Measurements from ENCODE around the gene HOXD10. TPM values are rescaled to one million over a fixed set of nuclear protein-coding genes. Genes with fewer than 3 reads are reported as not detected.

HOXD10 gene
- total and polyA plus RNA-seq, 2 of the 13 experiments (the other 11 are each of a cell fraction or from before 2014, with no cell fraction given), result not detected

- peak; percentile 47; the same call in 1 of the 2 replicates for TF ChIP-seq ZNF672 (CRISPR knock-in tag; IDR thresholded peaks at IDR 0.05)
- TF ChIP-seq ELF1 (CRISPR knock-in tag; IDR thresholded peaks at IDR 0.05), result no peak
- no peak for TF ChIP-seq ZNF276 (CRISPR knock-in tag; IDR thresholded peaks at IDR 0.05; ENCODE audit: low read depth)
- TF ChIP-seq TFAP4 (IDR thresholded peaks at IDR 0.05; ENCODE audit: borderline replicate concordance, low read depth), result no peak
- TF ChIP-seq NR0B2 (CRISPR knock-in tag; IDR thresholded peaks at IDR 0.05), result no peak
- no peak for TF ChIP-seq ETV5 (CRISPR knock-in tag; IDR thresholded peaks at IDR 0.05; ENCODE audit: borderline replicate concordance)
- no peak for TF ChIP-seq SRY (CRISPR knock-in tag; IDR thresholded peaks at IDR 0.05)
- TF ChIP-seq ZNF589 (CRISPR knock-in tag; conservative IDR thresholded peaks at IDR 0.05), result no peak
- peak; percentile 27 for TF ChIP-seq HNRNPLL (IDR thresholded peaks at IDR 0.05; ENCODE audit: low read depth, low read length, poor library complexity, severe bottlenecking)
- TF ChIP-seq ZNF761 (CRISPR knock-in tag; conservative IDR thresholded peaks at IDR 0.05), result no peak
- TF ChIP-seq ZNF281 (CRISPR knock-in tag; IDR thresholded peaks at IDR 0.05; ENCODE audit: borderline replicate concordance), result no peak
- no peak for TF ChIP-seq ZBTB26 (CRISPR knock-in tag; IDR thresholded peaks at IDR 0.05; ENCODE audit: borderline replicate concordance)
- TF ChIP-seq ZNF24 (IDR thresholded peaks at IDR 0.05), result no peak
- no peak for TF ChIP-seq ZNF713 (CRISPR knock-in tag; IDR thresholded peaks at IDR 0.05)
- TF ChIP-seq ZNF775 (CRISPR knock-in tag; IDR thresholded peaks at IDR 0.05; ENCODE audit: borderline replicate concordance), result no peak
- peak; percentile 72 for TF ChIP-seq SMC3 (IDR thresholded peaks at IDR 0.05; ENCODE audit: low read length)
- no peak for TF ChIP-seq ZNF136 (CRISPR knock-in tag; IDR thresholded peaks at IDR 0.05; ENCODE audit: low read depth)
- no peak for TF ChIP-seq IRF1 (CRISPR knock-in tag; IDR thresholded peaks at IDR 0.05; ENCODE audit: low read depth)
Measured at GRCh38 chr2:176085861-176086771, 30.5 kb upstream of the HOXD10 start (continued).

All from HepG2 (cell line).